ENCODE data around the gene CHML.

Gene CHML

DNA sequence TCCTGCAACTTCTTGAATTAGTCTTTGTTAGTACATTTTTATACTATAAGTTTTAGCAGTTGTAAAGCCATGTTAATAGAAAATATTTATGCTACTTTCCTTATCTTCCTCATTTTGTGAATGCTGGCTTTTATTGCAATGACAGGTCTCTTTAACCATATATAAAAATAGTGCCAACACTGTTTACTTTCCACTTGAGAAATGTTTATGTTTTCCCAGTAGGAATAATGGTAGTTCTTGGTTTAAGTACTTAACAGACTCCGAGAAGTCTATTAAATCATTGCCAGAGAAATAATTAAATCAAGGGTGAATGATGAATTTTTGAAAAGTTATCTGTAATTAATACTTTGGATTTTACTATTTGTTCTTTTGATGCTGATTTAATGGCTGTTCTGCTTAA lies 9.7 kb downstream of the CHML start:
- in situ Hi-C loops (cut with MboI; ENCODE audit: low pct_unique_long_range_greater_than_20kb, low sequenced_read_pairs), result no loop called here
- DNase-seq, result no peak

DNA sequence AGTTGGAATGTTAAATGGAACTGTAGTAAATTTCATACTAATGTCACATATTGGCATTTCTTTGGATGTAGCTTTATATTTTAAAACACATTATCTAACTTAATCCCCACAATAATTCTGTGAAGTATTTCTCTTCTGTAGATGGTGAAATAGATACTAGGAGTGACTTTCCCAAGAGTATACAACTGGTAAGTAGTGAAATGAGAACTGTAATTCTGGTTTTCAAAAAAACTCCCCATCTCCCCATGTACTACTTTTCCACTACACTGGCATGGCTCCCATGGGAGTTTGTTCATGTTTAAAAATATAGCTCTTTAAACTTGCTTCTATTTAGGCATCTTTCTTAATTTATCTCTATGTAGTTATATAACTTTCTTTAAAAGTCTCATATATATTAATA lies 10.2 kb downstream of the CHML start:
- no peak for DNase-seq
- in situ Hi-C loops (cut with MboI; ENCODE audit: low pct_unique_long_range_greater_than_20kb, low sequenced_read_pairs), result no loop called here

DNA sequence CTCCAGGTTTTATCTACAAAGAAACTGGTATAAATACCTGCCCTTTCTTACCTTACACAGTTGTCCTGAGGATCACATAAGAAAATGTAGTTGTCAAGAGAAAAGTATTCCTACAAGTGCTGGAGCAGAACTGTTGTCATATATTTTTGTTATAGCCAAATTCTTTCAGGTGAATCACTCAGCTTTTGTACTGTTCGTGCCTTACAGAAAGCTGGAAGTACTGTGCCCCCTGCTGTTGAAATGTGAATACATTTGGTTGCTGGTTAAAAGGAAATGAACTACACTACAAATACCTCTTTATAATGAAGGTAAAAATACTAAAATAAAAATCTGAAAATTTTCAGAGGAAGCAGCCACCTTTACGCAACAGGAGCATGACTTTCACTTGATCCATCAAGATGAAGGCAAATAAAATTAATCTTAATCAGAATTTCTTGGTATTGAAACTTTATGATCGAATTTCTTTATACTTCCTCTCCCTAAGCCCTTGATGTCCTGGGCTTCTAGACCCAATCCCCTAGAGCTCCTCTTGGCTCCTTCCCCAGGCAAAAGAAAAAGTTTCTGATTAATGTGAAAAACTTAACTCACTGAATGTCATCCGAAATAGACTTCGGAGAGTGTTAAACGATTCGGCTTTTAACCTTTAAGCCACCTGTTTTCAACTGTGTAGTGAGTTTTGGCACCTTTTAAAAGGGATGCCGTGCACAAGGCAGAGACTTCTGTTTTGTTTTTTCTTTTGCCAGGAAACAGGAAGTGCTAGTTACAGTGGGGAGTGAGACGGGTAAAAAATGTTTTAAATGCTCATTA lies 12.5 kb downstream of the CHML start:
- peak; percentile 75 for DNase-seq
- in situ Hi-C loops (cut with MboI; ENCODE audit: low pct_unique_long_range_greater_than_20kb, low sequenced_read_pairs), result no loop called here

DNA sequence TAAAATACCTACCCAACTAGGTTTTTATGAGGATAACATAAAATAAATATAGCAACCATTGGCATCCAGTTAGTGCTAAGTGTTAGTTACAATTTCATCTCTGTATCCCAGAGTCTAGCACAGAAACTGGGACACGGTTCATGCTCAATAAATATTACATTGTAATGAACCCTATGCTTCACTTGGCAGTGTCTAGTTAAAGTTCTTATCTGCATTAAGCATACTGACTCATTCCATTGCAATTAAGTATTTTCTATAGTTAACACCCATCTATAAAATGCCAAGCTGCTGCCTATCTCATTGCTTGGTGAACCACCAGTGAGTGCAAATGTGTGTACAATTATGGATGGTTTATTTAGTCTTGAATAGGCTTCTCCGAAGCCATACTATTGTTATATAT lies 15.2 kb downstream of the CHML start:
- in situ Hi-C loops (cut with MboI; ENCODE audit: low pct_unique_long_range_greater_than_20kb, low sequenced_read_pairs), result no loop called here

DNA sequence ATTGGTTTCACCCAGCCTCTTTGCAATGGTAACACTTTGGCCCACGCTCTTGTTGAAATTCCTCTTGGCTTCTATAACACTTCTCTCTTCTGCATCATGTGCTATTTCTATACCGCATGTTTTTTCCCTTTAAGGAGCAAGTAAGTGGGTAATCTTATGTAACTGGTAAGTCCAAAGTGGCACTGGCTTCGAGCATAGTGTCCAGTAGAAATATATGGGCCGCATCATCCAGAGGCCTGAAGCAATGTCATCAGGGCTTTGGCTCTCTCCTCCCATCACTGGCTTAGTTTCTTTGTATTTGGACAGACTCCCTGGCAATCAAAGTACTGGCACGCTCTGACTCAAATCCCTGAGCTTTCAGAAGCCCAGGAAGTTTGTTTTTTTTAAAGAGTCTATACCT lies 17.5 kb downstream of the CHML start:
- in situ Hi-C loops (cut with MboI; ENCODE audit: low pct_unique_long_range_greater_than_20kb, low sequenced_read_pairs), result no loop called here
- DNase-seq, result no peak

More for the DNA sequence above, 15.2 kb downstream of the CHML start:
- DNase-seq, result no peak

DNA sequence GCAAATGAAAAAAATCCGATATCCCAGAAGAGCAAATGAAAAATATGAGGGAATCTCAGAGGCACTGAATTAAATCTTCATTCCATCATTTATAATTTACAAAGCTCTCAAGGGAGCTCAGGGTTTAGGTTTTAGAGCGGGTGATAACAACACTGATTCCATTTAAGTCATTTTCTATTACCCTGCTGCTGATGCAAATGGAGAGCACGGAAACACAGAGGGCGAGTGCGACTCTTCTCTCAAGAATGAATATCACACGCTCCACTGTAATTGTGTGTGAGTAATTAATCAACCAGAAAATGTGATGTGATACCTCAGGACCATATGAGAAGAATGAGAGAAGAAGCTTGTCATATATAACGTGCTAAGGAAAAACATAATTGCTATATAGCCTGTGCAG lies 22.7 kb downstream of the CHML start:
- in situ Hi-C loops (cut with MboI; ENCODE audit: low pct_unique_long_range_greater_than_20kb, low sequenced_read_pairs), result no loop called here
- no peak for DNase-seq

DNA sequence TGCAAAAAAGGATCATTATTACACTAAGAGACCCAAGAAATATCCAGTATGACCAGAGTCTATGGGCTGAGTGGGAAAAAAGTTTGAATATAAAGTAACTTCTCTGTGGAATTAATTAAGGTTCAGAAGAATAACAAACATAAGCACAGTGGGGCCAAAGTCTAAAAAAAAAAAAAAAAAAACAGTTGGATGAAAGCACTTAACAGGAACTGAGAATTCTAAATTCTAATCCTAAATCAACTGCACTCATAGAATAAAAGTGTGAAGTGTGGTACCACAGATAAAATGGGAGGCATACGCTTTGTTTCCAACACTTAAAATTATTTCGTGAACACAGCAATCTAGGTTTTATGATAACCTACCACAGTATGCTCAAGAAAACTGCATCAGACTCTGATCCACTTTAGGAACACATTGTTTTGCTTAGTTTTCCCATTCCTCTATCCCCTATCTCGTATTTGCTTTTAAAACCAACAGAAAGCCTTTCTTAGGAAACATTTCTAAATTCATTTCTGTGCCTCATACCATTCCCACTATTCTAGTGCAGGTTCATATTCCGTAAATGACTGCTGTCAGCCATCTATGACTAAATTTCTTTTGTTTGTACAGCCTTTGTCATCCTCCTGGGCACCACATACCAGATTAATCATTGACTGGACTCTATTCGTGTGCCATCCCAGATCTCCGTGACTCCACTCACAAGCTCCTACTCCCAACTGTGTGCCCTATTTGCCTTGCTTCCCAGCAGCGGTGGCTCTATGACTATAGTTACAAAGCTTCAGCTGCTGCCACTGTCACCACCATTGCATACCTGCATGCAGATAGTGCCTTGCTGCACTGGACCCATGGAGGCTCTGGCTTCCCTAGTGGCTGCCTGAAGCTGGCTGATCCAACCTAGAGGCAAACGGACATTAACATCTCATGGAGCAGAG lies 24.9 kb downstream of the CHML start:
- in situ Hi-C loops (cut with MboI; ENCODE audit: low pct_unique_long_range_greater_than_20kb, low sequenced_read_pairs), result no loop called here
- DNase-seq, result no peak

DNA sequence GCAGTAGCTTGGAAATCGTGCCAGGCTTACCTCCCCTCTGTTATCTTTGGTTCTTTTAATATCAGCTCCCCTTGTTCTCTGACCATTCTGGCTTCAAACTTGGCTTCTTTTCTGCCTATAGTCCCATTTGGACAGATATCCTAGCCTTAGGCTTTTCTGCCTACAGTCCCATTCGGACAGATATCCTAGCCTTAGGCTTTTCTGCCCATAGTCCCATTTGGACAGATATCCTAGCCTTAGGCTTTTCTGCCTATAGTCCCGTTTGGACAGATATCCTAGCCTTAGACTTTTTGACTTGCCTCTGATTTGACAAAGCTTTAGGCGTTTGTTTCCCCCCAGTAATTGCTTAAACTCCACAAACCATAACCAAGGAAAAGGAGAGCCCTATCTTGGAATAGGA lies 25.6 kb downstream of the CHML start:
- no peak for DNase-seq
- in situ Hi-C loops (cut with MboI; ENCODE audit: low pct_unique_long_range_greater_than_20kb, low sequenced_read_pairs), result no loop called here

DNA sequence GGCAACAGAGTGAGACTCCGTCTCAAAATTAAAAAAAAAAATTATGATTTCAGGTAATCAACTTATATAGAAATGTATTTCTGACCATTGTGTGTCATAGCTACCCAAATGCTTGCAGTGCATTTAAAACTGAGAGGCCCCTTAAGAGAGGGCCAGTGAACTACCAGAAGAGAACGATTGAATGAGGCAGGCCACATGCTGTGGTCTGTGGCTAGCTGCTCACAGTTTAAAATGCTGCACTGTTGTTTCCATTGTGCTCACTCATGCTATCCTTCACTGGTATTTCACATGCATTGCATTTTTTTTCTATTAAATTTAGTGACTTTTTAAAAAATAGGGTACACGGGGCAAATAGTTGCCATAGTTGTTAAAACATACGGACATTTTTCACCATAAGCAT lies 26.0 kb downstream of the CHML start:
- in situ Hi-C loops (cut with MboI; ENCODE audit: low pct_unique_long_range_greater_than_20kb, low sequenced_read_pairs), result no loop called here
- DNase-seq, result no peak

DNA sequence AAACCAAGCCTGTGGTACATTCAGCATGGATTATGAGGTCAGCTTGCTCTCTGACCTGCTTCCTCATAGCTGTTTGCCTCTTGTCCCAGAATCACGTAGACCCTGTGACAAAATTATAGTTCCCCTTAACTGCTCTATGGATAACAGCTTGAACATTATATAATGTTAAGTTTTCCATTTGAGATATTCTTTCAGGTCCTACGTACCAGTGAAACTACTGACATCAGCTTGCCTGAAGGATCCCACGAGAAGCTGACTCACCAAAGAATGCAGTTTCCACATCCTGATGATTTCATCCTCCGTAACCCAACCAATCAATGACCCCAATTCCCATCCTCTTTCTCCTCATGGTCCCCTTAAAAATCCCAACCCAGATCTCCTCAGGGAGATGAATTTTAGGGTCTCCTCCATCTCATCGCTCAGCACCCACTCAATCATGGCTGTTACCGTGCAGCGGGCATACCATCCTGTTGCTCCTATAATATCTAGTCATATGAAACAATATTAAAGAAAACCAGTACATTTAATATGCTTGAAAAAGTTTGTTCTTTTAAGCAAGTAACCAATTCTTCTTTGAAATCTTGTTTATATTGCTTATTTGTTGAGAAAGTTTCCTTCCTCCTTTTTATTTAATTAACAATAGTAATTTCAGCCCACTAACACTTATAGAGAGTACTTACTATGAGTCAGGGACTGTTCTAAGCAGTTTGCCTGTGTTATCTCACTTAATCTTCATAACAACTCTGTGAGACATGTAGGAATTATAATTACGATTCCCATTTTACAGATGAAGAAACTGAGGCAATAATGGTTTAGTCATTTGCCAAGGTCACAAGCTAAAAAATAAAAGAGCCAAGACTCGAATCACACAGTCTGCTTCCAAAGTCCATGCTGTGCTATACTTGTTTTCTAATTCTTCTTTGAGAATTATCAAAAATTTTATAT lies 27.4 kb downstream of the CHML start:
- no peak for DNase-seq
- in situ Hi-C loops (cut with MboI; ENCODE audit: low pct_unique_long_range_greater_than_20kb, low sequenced_read_pairs), result no loop called here

DNA sequence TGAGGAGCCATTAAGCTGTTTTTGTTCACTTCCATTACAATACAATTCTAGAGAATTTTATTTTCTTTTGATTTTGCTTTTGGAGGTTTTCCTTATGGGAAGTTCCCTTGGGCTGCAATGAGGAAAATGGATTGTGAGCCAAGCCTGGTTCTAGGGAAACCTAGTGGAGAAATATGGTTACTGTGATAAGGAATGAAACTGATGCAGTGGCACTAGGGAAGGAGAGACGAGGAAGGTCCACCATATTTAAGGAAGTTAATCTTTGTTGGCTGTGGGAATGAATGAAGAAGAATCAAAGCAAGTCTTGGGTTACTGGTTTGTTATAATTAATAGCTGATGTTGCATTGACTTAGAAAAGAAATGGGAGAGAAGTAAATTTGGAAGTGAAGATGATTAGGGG lies 28.4 kb downstream of the CHML start:
- DNase-seq, result no peak
- in situ Hi-C loops (cut with MboI; ENCODE audit: low pct_unique_long_range_greater_than_20kb, low sequenced_read_pairs), result no loop called here

DNA sequence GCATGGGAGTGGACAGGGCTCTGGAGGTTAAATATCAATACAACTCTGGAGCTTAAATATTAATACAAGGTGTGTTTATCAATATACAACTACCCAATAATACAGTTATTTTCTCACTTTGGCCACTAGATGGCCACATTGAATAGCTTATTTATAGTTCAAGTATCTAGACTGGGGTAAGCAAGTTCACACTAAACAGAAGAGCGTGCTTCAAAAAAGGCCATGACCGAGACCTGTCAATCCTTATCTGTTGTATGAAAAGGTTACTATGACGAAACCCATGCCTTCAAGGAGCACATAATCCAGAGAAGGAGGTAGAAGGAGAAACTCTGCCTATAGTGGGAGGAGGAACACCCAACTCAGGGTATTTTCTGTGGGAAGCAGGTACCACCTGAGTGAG lies 29.1 kb downstream of the CHML start:
- DNase-seq, result peak; percentile 63

DNA sequence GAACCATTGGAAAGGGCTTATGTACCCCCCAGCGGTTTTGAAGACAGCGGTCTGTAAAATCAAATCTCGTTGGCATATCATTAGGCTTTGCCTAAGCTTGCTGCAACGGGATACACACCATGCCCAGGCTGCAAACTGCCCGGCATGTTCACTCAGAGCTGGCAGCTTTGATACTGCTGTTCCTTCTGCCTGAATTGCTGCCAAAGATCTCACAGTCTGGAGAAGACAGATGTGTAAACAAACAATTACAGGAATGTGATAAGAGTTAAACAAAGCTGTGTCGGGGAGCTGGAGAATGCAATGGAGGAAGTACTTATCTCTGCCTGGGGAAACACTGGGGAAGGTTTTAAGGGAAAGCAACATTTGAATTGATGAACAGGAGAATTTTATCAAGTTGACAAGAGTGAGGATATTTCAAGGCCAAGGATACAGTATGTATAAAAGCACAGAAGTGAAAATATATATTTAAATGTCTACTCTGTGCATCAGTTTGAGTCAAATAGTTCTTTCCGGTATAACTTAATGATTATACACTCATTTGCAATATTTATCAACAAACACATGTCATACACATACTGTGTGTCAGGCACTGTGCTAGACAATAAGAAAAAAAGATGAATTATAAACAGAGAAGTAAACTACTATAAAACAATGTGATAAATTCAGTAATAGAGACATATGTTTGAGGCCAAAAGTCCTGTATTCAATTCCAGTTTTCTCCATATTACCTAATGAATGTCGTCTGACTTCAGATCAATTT lies 29.9 kb downstream of the CHML start:
- in situ Hi-C loops (cut with MboI; ENCODE audit: low pct_unique_long_range_greater_than_20kb, low sequenced_read_pairs), result no loop called here
- DNase-seq, result no peak

More for the DNA sequence above, 29.1 kb downstream of the CHML start:
- in situ Hi-C loops (cut with MboI; ENCODE audit: low pct_unique_long_range_greater_than_20kb, low sequenced_read_pairs), result no loop called here

DNA sequence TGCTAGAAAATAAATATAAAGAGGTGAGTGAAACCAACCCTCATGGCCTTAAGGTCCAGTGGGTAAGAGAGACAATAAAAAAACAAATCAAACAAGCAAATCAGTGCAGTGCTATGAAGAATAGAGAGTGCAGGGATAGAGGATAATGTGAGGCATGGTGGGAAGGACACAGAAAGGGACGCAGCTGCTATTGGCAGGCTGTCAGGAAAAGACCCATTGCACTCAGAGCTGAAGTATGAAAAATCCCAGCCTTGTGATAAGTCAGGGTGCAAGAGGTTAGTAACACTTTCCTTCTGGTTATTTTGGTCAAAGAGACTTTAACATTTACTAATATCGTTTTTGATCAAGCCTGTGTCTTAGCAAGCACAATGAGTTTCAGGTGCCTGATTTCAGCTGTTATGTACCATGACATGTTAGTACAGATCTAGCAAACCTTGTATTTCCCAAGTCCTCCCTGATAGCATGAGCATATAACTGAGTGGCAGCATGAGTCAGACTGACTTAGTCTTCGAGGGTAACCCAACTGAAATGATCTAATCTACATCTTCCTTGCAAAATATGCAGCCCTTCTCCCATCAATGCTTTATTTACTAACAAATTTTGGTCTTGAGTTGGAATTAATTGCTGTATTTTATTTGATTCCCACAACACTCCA lies 31.7 kb downstream of the CHML start:
- in situ Hi-C loops (cut with MboI; ENCODE audit: low pct_unique_long_range_greater_than_20kb, low sequenced_read_pairs), result no loop called here
- DNase-seq, result no peak

DNA sequence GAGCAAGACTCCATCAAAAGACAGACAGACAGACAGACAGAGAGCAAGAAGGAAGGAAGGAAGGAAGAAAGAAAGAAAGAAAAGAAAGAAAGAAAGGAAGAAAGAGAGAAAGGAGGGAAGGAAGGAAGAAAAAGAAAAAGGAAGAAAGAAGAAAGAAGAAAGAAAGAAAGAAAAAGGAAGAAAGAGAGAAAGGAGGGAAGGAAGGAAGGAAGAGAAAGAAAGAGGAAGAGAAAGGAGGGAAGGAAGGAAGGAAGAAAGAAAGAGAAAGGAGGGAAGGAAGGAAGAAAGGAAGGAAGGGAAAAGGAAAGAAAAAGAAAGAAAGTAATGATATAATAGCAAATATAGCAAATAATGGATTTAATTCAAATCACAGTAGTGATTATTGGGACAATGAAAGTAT lies 32.7 kb downstream of the CHML start:
- in situ Hi-C loops (cut with MboI; ENCODE audit: low pct_unique_long_range_greater_than_20kb, low sequenced_read_pairs), result no loop called here
- DNase-seq, result no peak

DNA sequence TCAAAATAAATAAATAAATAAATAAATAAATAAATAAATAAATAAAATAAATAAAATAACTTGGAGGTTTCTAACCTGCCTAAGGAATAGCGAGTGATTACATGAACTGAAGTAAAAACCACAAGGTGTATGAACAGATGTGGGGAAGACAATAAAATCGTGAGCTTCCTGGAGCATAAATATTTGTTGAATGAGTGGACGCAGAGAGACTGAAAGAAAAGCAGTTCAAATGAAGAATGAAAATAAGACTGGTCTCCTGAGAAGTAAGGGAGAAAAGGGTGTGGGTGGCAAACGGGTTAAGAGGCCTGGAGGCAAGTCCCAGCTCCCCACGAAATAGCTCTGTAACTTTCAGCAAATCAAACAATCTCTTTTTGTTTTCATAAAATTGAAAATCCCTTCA lies 33.6 kb downstream of the CHML start:
- no peak for DNase-seq
- in situ Hi-C loops (cut with MboI; ENCODE audit: low pct_unique_long_range_greater_than_20kb, low sequenced_read_pairs), result no loop called here

DNA sequence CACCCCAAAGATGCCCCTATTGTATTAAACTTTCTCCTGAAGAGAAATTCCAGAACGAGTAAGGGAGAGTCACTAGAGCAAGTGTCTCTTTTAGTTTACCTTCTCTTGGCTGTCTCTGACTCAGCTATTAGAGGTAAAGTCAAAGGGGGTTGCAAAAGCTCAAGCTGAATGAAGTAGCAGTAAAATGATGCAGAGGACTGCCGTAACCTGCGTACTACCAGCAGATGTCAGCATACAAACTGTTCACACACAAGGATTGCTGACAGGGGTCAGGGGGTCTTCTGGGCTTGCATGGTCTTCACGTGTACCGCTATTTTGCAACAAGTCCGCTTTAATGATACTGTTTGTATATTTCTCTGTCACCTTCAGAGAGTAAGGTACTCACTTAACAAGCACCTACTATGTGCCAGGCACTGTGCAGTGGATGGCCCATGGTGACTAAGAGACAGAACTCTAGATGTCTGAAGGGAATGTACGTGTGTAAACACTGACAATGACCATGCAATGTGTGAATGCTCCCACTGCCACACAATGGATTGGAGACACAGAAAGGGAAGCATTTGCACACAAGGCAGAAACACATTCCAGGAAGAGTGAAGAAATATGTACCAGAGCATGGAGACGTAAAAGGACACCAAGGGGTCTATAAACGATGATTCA lies 34.9 kb downstream of the CHML start:
- in situ Hi-C loops (cut with MboI; ENCODE audit: low pct_unique_long_range_greater_than_20kb, low sequenced_read_pairs), result no loop called here
- peak; percentile 21 for DNase-seq

Measured in KBM-7 (cell line).